Tibial nerve (tissue), 4 donors: ENCODE measurements around the gene IVD. TPM values are rescaled to one million over a fixed set of nuclear protein-coding genes. Genes with fewer than 3 reads are reported as not detected.

Experiments
- DNase-seq, 2 donors: peaks; one replicate each; pipeline ENCODE4 v3.0.0-alpha.2; 2019; ENCODE audit warnings: low spot score in 2 of 2
- H3K27ac ChIP-seq, 4 donors: fragments of 200-600 bp; sonication (generic) in 3 of 4; one replicate each; pipeline ENCODE4 v1.5.1; 2017 to 2019; ENCODE audit warnings: mild to moderate bottlenecking in 1 of 4
- H3K27me3 ChIP-seq, 2 donors: fragments of 200-600 bp; sonication (generic) in 1 of 2; one replicate each; pipeline versions ENCODE4 v1.5.1 to v1.6.0; 2017 to 2019
- H3K36me3 ChIP-seq, 3 donors: fragments of 200-600 bp; sonication (generic); one replicate each; pipeline ENCODE4 v1.5.1; 2018 to 2019
- H3K4me1 ChIP-seq, 4 donors: fragments of 200-600 bp; sonication (generic) in 3 of 4; one replicate each; pipeline ENCODE4 v1.5.1; 2017 to 2019
- H3K4me3 ChIP-seq, 4 donors: fragments of 200-600 bp; sonication (generic) in 3 of 4; one replicate each; pipeline ENCODE4 v1.5.1; 2017 to 2019; ENCODE audit warnings: mild to moderate bottlenecking in 1 of 4, moderate library complexity in 1 of 4
- H3K9me3 ChIP-seq, 4 donors: fragments of 200-600 bp; sonication (generic) in 3 of 4; one replicate each; pipeline ENCODE4 v1.5.1; 2017 to 2019
- CTCF ChIP-seq, 5 experiments: fragments of 200-600 bp in 3 of 5; fragments of 450-650 bp in 2 of 5; sonication (generic) in 3 of 5; IDR thresholded peaks; one replicate each; pipeline ENCODE4 v1.5.1; 2016 to 2019; ENCODE audit warnings: antibody characterized with exemption in 5 of 5, mild to moderate bottlenecking in 3 of 5, moderate library complexity in 2 of 5
- EP300 ChIP-seq, 2 donors: sonication (generic); formaldehyde crosslinking; IDR thresholded peaks; one replicate each; pipeline ENCODE4 v1.6.1; 2017; ENCODE audit warnings: antibody characterized with exemption in 2 of 2, mild to moderate bottlenecking in 1 of 2
- POLR2A ChIP-seq, 2 donors: fragments of 450-650 bp; IDR thresholded peaks; one replicate each; pipeline ENCODE4 v1.6.1; 2017; ENCODE audit warnings: antibody characterized with exemption in 2 of 2, mild to moderate bottlenecking in 2 of 2, moderate library complexity in 2 of 2
- WGBS, 2 donors: methylation state at CpG; one replicate each; pipeline ENCODE4 v1.1.5; 2018; 5-methylcytosine and 5-hydroxymethylcytosine counted together
- total RNA-seq, 4 donors: library from RNA; depleted of rRNA; stranded (reverse); fragments of >200 nt; gene quantifications; one replicate each; pipeline ENCODE4 v1.1.0, GENCODE V29; 2016

The IVD gene
- total RNA-seq, result 10 to 100 TPM; 62.8 to 88.6 (median 76.7) TPM

DNA sequence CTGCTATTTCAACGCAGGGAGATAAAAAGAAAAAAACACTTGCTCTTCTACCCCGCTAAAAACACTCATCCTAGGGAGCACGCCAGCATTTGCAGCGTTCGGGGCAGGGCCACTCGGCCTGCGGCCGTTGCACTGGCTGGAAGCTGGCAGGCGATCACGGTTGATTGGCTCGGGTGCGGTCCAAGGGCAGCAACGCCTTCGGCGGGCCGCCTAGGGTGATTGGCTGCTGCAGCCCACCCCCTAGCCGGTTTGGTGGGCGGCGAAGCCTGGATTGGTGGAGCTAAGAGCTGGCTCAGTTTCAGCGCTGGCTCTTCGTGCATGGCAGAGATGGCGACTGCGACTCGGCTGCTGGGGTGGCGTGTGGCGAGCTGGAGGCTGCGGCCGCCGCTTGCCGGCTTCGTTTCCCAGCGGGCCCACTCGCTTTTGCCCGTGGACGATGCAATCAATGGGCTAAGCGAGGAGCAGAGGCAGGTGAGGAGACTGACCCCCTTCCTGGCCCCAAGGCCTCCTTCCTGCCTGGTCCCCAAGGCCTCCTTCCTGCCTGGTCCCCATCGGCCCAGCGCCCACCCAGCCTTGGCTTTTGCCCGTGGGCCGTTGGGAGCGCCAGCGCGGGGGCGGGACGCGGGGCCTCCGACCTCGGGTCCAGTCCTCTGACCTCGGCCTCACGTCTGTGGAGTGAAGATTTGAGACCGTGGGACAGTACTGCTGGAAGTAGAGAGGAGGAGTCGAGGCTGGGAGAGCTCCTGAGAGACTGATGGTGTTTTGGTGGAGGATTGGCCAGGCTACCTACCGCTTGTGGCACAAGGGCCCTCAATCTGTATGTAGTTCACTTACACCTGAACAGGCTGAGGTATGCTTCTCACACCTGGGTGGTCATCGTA is at the start of gene IVD:
TSS of gene IVD (plus strand) at position 295 of the 881 bp plus-strand sequence. CDS start at position 328, 33 bp downstream.
- DNase-seq, result peak; percentile 89 to 91
- TF ChIP-seq CTCF (IDR thresholded peaks at IDR 0.05), result no peak
- TF ChIP-seq POLR2A (IDR thresholded peaks at IDR 0.05), result peak in 1 of 2 donors; percentile 81
- TF ChIP-seq EP300 (IDR thresholded peaks at IDR 0.05), result peak in 1 of 2 donors; percentile 86
- Histone ChIP-seq H3K27me3 (no peaks in the 10 kb centered on the region), H3K27ac (peak within 1 kb of the TSS; percentile 45 to 85 (median 75)), H3K4me1 (peaks cover 0 to 26% (median 16%) of the 10 kb centered on the region in 4 donors), H3K36me3 (peaks cover 0 to 36% (median 5%) of the 10 kb centered on the region in 3 donors), H3K4me3 (peak within 1 kb of the TSS; percentile 65 to 82 (median 70)), H3K9me3 (no peaks in the 10 kb centered on the region)
- WGBS, 2 donors, result 2% methylated on average over 23 to 52 of the region's 54 CpGs

GRCh38 chr15:40355976-40356585 is 49.5 kb upstream of the IVD start:
- Histone ChIP-seq H3K4me1 (peaks cover 0 to 31% (median 10%) of the 10 kb centered on the region in 4 donors), H3K27ac (no peak overlapping the region), H3K36me3 (no peaks in the 10 kb centered on the region), H3K27me3 (no peaks in the 10 kb centered on the region), H3K9me3 (no peaks in the 10 kb centered on the region), H3K4me3 (no peak overlapping the region)
- 87% methylated on average over 3 of the region's 5 CpGs; no CpG with 5 or more reads in 1 of the 2 donors for WGBS, 2 donors
- no peak for DNase-seq
- TF ChIP-seq EP300 (IDR thresholded peaks at IDR 0.05), result no peak
- TF ChIP-seq CTCF (IDR thresholded peaks at IDR 0.05), result no peak
- TF ChIP-seq POLR2A (IDR thresholded peaks at IDR 0.05), result no peak

GRCh38 chr15:40357246-40357645 is 48.3 kb upstream of the IVD start:
- no peaks in the 10 kb centered on the region for H3K36me3 ChIP-seq
- H3K27ac ChIP-seq, result no peak overlapping the region
- WGBS, 2 donors, result 67 to 83% methylated on average over 1 of the region's 1 CpG
- H3K4me1 ChIP-seq, result peaks cover 0 to 31% (median 10%) of the 10 kb centered on the region in 4 donors
- H3K27me3 ChIP-seq, result no peaks in the 10 kb centered on the region
- no peak for DNase-seq
- TF ChIP-seq CTCF (IDR thresholded peaks at IDR 0.05), result no peak
- no peak for TF ChIP-seq POLR2A (IDR thresholded peaks at IDR 0.05)
- TF ChIP-seq EP300 (IDR thresholded peaks at IDR 0.05), result no peak
- H3K4me3 ChIP-seq, result no peak overlapping the region
- no peaks in the 10 kb centered on the region for H3K9me3 ChIP-seq

DNA sequence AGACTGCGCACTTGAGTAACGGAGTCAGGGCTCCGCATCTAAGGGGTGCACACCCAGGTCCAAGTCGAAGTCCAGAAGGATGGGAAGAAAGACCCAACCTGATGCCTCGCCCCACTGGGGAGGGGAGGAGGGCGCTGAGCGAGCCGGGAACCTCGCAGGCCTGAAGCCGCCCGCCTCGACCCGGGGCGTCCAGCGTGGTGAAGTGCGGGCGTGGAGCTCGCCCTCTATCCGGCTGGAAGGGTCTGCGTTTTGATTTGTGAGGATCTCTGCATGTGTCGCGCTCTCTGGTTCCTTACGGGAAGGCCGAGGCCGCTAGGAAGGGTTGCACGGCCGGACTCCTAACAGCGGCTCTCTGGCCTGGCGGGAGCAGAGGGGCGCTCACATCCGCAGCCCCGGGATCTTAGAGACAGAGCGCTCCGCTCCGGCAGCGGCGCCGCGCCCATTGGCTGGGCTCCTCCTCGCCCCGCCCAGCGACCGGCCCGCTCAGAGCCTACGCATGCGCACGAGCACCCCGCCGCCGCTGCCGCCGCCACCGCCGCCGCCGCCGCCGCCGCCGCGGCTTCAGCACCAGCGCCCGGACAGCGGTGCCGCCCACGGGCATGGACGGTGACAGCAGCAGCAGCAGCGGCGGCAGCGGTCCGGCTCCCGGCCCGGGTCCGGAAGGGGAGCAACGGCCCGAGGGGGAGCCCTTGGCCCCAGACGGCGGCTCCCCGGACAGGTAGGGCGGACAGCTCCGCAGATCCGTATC is 47.7 kb upstream of the IVD start, which contains the start of gene DISP2:
TSS of gene DISP2 (plus strand) at position 497 of the 748 bp plus-strand sequence. CDS start at position 600, 103 bp downstream.
- H3K36me3 ChIP-seq, result no peaks in the 10 kb centered on the region
- H3K9me3 ChIP-seq, result no peaks in the 10 kb centered on the region
- DNase-seq, result peak; percentile 64 to 71
- peak within 1 kb of the TSS in 1 of 4 donors; percentile 47 for H3K27ac ChIP-seq
- peak within 1 kb of the TSS; percentile 26 to 59 (median 48) for H3K4me3 ChIP-seq
- peaks cover 0 to 31% (median 10%) of the 10 kb centered on the region in 4 donors for H3K4me1 ChIP-seq
- 5 to 6% methylated on average over 34 to 48 of the region's 82 CpGs for WGBS, 2 donors
- H3K27me3 ChIP-seq, result no peaks in the 10 kb centered on the region
- no peak for TF ChIP-seq POLR2A (IDR thresholded peaks at IDR 0.05)
- TF ChIP-seq CTCF (IDR thresholded peaks at IDR 0.05), result no peak
- TF ChIP-seq EP300 (IDR thresholded peaks at IDR 0.05), result no peak
